ENCODE measurements around the gene ALPK1.

DNA sequence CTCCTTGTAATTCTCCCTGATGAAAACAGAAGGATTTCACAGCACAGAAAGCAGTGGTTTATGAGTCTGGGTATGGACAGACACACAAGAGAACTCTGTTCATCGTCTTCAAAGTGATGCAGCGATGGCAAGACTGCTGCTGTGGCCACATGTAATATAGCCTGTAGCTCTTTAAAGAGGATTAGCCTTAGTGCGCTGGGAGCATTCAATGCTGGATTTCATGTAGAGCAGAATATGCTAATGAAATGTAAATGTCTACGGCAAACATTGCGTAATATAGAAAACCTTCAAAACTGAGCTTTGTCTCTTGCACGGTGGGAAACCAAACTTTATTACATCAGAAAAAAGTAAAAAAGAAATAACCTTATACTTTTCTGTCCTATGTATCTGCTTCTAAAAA is 42.9 kb downstream of the ALPK1 start:
- no peak for TF ChIP-seq POLR2AphosphoS5 (IDR thresholded peaks at IDR 0.05)
- TF ChIP-seq, protein P1, sequence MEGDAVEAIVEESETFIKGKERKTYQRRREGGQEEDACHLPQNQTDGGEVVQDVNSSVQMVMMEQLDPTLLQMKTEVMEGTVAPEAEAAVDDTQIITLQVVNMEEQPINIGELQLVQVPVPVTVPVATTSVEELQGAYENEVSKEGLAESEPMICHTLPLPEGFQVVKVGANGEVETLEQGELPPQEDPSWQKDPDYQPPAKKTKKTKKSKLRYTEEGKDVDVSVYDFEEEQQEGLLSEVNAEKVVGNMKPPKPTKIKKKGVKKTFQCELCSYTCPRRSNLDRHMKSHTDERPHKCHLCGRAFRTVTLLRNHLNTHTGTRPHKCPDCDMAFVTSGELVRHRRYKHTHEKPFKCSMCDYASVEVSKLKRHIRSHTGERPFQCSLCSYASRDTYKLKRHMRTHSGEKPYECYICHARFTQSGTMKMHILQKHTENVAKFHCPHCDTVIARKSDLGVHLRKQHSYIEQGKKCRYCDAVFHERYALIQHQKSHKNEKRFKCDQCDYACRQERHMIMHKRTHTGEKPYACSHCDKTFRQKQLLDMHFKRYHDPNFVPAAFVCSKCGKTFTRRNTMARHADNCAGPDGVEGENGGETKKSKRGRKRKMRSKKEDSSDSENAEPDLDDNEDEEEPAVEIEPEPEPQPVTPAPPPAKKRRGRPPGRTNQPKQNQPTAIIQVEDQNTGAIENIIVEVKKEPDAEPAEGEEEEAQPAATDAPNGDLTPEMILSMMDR (IDR thresholded peaks at IDR 0.05; ENCODE audit: poor library complexity, severe bottlenecking): no peak
- no peak for TF ChIP-seq SMC3 (conservative IDR thresholded peaks at IDR 0.05; ENCODE audit: poor library complexity)
- no peak for TF ChIP-seq EZH2 (IDR thresholded peaks at IDR 0.05; ENCODE audit: borderline replicate concordance, insufficient read depth, low read length, poor library complexity, severe bottlenecking)
- TF ChIP-seq MXI1 (conservative IDR thresholded peaks at IDR 0.05; ENCODE audit: poor library complexity, severe bottlenecking): no peak
- TF ChIP-seq EP300 (conservative IDR thresholded peaks at IDR 0.05; ENCODE audit: poor library complexity, severe bottlenecking): no peak
- TF ChIP-seq, protein P2, sequence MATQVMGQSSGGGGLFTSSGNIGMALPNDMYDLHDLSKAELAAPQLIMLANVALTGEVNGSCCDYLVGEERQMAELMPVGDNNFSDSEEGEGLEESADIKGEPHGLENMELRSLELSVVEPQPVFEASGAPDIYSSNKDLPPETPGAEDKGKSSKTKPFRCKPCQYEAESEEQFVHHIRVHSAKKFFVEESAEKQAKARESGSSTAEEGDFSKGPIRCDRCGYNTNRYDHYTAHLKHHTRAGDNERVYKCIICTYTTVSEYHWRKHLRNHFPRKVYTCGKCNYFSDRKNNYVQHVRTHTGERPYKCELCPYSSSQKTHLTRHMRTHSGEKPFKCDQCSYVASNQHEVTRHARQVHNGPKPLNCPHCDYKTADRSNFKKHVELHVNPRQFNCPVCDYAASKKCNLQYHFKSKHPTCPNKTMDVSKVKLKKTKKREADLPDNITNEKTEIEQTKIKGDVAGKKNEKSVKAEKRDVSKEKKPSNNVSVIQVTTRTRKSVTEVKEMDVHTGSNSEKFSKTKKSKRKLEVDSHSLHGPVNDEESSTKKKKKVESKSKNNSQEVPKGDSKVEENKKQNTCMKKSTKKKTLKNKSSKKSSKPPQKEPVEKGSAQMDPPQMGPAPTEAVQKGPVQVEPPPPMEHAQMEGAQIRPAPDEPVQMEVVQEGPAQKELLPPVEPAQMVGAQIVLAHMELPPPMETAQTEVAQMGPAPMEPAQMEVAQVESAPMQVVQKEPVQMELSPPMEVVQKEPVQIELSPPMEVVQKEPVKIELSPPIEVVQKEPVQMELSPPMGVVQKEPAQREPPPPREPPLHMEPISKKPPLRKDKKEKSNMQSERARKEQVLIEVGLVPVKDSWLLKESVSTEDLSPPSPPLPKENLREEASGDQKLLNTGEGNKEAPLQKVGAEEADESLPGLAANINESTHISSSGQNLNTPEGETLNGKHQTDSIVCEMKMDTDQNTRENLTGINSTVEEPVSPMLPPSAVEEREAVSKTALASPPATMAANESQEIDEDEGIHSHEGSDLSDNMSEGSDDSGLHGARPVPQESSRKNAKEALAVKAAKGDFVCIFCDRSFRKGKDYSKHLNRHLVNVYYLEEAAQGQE (IDR thresholded peaks at IDR 0.05; ENCODE audit: borderline replicate concordance): no peak

Data from neural cell (in vitro differentiated cells).